PFSK-1 (cell line): Measurements from ENCODE around the gene SLC13A3.

Experiments used
- FOXP2 ChIP-seq: optimal IDR thresholded peaks from 2 replicates; pipeline ENCODE3; 2011; ENCODE audit warnings: borderline replicate concordance, control low read depth, inconsistent platforms; ENCODE audit not compliant: insufficient read depth; ENCODE audit errors: extremely low read length, extremely low read depth
- POLR2AphosphoS5 ChIP-seq: IDR thresholded peaks from 2 replicates; pipeline ENCODE4 v1.6.1; 2012; ENCODE audit warnings: low read depth, mild to moderate bottlenecking, control low read depth, low read length, moderate library complexity
- SIN3A ChIP-seq: IDR thresholded peaks from 2 replicates; pipeline ENCODE4 v1.6.1; 2012; ENCODE audit warnings: mild to moderate bottlenecking, low read length, moderate library complexity, borderline replicate concordance; ENCODE audit not compliant: insufficient read depth
- TAF1 ChIP-seq: IDR thresholded peaks from 2 replicates; pipeline ENCODE4 v1.6.1; 2012; ENCODE audit warnings: low read length, control low read depth, borderline replicate concordance; ENCODE audit not compliant: insufficient read depth
- TF ChIP-seq, protein P1 (sequence below), 2 experiments: IDR thresholded peaks; 2 replicates each; pipeline versions ENCODE4 v1.6.1 to v1.8.0; 2011 to 2012; ENCODE audit warnings: low read depth in 2 of 2, low read length in 2 of 2, control low read depth in 1 of 2, inconsistent platforms in 1 of 2, mild to moderate bottlenecking in 1 of 2, moderate library complexity in 1 of 2; ENCODE audit not compliant: insufficient read depth in 1 of 2

Gene SLC13A3

DNA sequence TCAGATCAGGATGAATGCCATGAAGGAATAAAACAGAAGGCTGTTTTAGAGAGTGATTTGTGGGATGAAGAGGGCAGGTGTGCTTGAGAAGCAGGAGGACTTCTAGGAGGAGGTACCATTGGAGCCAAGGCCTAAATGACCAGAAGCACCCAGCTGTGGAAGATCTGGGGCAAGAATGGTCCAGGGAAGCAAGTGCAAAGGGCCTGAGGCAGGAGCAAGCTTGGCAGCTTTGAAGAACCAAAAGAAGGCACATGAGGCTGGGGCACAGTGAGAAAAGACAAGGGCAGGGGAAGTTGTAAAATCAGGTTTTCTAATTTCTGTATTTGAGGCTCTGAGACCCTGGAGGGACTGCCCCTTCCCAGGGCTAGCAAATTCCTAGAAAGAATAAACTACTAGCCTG, 9.8 kb downstream of the SLC13A3 start:
- TF ChIP-seq FOXP2 (no peak), TAF1 (no peak), SIN3A (no peak), POLR2AphosphoS5 (no peak)
- TF ChIP-seq, protein P1, sequence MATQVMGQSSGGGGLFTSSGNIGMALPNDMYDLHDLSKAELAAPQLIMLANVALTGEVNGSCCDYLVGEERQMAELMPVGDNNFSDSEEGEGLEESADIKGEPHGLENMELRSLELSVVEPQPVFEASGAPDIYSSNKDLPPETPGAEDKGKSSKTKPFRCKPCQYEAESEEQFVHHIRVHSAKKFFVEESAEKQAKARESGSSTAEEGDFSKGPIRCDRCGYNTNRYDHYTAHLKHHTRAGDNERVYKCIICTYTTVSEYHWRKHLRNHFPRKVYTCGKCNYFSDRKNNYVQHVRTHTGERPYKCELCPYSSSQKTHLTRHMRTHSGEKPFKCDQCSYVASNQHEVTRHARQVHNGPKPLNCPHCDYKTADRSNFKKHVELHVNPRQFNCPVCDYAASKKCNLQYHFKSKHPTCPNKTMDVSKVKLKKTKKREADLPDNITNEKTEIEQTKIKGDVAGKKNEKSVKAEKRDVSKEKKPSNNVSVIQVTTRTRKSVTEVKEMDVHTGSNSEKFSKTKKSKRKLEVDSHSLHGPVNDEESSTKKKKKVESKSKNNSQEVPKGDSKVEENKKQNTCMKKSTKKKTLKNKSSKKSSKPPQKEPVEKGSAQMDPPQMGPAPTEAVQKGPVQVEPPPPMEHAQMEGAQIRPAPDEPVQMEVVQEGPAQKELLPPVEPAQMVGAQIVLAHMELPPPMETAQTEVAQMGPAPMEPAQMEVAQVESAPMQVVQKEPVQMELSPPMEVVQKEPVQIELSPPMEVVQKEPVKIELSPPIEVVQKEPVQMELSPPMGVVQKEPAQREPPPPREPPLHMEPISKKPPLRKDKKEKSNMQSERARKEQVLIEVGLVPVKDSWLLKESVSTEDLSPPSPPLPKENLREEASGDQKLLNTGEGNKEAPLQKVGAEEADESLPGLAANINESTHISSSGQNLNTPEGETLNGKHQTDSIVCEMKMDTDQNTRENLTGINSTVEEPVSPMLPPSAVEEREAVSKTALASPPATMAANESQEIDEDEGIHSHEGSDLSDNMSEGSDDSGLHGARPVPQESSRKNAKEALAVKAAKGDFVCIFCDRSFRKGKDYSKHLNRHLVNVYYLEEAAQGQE (IDR thresholded peaks at IDR 0.05; ENCODE audit: insufficient read depth in 1 of 2, low read depth in 2 of 2, low read length in 2 of 2): no peak

GRCh38 chr20:46640536-46641311, 10.5 kb downstream of the SLC13A3 start:
- TF ChIP-seq TAF1 (no peak), POLR2AphosphoS5 (no peak), SIN3A (no peak), FOXP2 (no peak)

DNA sequence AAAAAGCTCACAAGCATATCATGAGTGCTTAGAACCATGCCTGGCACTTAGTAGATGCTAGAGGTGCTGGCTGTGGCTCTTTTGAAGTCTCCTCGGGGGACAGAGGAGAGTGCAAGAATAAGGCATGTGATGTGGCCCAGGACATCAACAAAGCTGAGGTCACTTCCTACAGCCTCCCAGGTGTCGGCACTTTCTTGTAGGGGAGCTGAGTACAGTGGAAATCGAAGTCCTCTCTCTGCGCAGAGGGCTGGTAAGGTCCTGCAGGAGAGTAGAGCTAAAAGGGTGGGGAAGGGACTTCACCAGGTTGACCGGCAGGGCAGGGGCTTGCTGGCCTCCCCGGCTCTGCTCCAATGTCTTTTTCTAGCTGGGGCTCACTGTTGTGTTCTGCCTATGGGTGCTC, 11.2 kb downstream of the SLC13A3 start:
- TF ChIP-seq FOXP2: no peak

DNA sequence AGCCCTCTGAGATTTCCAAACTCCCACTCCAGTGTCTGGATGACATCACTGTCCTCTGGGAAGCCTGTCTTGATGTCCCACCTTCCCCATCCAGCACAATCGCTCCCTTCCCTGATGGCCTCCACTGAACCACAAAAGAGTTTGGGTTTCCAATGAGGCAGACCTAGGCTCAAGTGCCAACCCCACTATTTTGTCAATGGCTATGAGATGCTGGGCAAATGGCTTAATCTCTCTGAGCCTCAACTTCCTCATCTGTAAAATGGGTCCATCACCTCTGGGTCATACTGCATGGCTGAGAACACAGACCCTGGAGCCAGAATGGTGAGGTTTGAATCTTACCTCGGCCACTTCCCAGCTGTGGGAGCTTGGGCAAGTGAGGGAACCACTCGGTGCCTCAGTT, 11.7 kb downstream of the SLC13A3 start:
- TF ChIP-seq, protein P1 (IDR thresholded peaks at IDR 0.05; ENCODE audit: insufficient read depth in 1 of 2, low read depth in 2 of 2, low read length in 2 of 2): no peak
- TF ChIP-seq SIN3A (no peak), TAF1 (no peak), POLR2AphosphoS5 (no peak), FOXP2 (no peak)

GRCh38 chr20:46638898-46639274, 12.4 kb downstream of the SLC13A3 start:
- TF ChIP-seq, protein P1 (IDR thresholded peaks at IDR 0.05; ENCODE audit: insufficient read depth in 1 of 2, low read depth in 2 of 2, low read length in 2 of 2): no peak
- no peak for TF ChIP-seq TAF1

DNA sequence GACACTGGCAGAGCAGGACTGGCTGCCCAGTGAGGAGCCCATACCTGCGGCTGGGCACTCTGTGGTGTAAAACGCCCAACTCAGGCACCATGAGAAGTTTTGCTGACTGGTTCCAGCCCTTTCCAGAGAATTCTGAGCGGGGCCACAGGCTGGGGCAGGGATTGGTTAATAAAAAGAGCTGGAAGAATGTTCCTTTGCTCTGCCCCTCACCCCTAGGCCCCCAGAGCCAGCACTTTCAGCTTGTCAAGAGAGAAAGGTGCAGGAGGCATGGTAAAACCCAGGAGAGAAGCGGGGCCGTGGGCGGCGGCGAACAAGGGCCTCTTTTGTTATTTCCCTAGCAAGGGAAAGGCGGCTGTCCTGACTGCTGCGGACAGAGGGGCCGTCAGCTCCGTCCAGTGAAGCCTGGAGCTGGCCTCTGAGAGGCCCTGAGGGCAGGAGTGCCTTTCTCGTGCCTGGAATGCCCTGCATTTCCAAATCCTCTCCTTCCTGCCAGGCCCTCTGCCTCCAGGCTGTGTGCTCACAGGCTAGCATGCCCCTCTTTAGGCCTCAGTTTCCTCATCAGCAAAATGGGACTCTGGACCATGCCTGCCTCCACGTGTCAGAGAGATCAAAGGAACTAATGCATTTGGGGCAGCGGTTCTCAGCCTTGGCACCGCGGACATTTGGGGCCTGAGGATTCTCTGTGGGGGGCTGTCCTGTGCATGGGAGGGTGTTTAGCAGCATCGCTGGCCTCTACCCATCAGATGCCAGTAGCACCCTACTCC, 12.9 kb downstream of the SLC13A3 start:
- TF ChIP-seq FOXP2 (no peak), SIN3A (no peak), POLR2AphosphoS5 (no peak)
